ENCODE data around the gene TOM1L2.

DNA sequence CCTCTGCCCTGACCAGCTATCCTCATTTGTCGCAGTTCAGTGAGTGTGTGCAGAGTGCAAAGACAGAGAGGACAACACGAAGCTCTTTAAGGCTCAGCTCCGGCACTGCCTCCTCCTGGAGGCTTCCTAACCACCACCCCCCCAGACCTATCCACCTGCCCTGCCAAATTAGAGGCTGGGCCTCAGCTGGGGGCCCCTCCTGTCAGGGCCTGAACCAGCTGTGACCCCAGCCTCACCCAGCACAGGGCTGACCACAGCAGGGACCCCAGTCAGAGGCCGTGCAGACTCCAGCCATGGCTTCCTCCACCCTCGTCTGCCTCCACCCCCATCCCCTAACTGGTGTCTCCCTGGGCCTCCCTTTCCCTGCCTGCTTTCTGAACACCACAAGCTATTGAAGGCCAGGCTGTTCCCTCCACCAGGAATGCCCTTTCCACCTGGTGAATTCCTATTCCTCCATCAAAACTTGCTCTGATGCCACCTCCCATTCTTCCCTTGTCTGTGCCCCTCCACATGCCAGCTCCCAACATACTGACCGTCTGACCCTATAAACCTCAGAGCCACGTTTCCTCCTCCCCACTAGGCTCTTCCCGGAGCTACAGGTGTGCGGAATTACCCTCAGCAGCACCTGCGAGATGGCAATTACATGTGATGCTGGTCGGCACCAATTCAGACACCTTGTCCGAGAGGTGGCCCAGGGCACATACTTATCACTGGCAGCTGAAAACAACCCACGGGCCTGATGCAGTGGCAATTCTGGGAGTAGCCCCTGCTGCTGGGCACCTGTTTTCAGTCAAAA lies 144.2 kb downstream of the TOM1L2 start:
- TF ChIP-seq, protein P1, sequence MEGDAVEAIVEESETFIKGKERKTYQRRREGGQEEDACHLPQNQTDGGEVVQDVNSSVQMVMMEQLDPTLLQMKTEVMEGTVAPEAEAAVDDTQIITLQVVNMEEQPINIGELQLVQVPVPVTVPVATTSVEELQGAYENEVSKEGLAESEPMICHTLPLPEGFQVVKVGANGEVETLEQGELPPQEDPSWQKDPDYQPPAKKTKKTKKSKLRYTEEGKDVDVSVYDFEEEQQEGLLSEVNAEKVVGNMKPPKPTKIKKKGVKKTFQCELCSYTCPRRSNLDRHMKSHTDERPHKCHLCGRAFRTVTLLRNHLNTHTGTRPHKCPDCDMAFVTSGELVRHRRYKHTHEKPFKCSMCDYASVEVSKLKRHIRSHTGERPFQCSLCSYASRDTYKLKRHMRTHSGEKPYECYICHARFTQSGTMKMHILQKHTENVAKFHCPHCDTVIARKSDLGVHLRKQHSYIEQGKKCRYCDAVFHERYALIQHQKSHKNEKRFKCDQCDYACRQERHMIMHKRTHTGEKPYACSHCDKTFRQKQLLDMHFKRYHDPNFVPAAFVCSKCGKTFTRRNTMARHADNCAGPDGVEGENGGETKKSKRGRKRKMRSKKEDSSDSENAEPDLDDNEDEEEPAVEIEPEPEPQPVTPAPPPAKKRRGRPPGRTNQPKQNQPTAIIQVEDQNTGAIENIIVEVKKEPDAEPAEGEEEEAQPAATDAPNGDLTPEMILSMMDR (IDR thresholded peaks at IDR 0.05; ENCODE audit: borderline replicate concordance, extremely low read depth, low read length, poor library complexity, severe bottlenecking): no peak
- no peak for TF ChIP-seq EZH2 (IDR thresholded peaks at IDR 0.05; ENCODE audit: borderline replicate concordance, low read depth, low read length, severe bottlenecking)
